Esophagus muscularis mucosa (tissue), 4 donors: ENCODE measurements around the gene ZNF804A.

Source experiments
- CTCF ChIP-seq, 3 experiments: fragments of 200-600 bp in 2 of 3; fragments of 450-650 bp in 1 of 3; sonication (generic) in 2 of 3; IDR thresholded peaks; one replicate each; pipeline ENCODE4 v1.5.1; 2017 to 2019; ENCODE audit warnings: antibody characterized with exemption in 3 of 3, mild to moderate bottlenecking in 2 of 3, moderate library complexity in 1 of 3
- EP300 ChIP-seq: sonication (generic); formaldehyde crosslinking; IDR thresholded peaks from one replicate; pipeline ENCODE4 v1.6.1; 2017; ENCODE audit warnings: antibody characterized with exemption
- POLR2AphosphoS5 ChIP-seq, 2 donors: sonication (generic); formaldehyde crosslinking; IDR thresholded peaks; one replicate each; pipeline ENCODE4 v1.6.1; 2017; ENCODE audit warnings: antibody characterized with exemption in 2 of 2

- TF ChIP-seq CTCF (IDR thresholded peaks at IDR 0.05) (no peak), POLR2AphosphoS5 (IDR thresholded peaks at IDR 0.05) (no peak), EP300 (no peak)
These were observed 12.6 kb downstream of the ZNF804A start for GRCh38 chr2:184610891-184611290.
